Measurements from ENCODE around the gene UNC5B.

DNA sequence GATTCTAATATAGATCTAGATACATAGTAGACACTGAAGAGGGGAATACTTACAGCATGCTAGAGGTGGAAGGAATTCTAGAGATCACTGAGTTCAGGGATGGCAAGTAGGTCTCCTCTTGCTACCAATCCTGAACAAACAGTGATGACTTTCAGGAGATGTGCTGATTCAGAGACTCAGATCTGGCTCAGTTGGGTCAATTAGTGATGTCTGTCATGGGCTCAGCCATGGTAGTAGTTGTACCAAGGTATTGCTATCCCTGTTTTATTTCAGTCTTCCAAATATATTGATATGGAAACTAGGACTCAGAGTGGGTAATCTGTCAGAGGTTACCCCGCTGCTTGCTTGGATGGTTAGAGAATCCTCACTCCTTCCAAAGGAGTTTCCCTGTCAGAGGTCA lies 38.5 kb downstream of the UNC5B start:
- TF ChIP-seq GATA2 (IDR thresholded peaks at IDR 0.05; ENCODE audit: low read depth, low read length) (no peak), GATA3 (IDR thresholded peaks at IDR 0.05; ENCODE audit: low read depth, low read length) (no peak)

Data from SH-SY5Y (cell line).